SK-N-MC (cell line): Measurements from ENCODE around the gene MMP21.
A peak's percentile ranks its signal among the peaks of the same experiment; 100 is the strongest.

Experiments used
- DNase-seq: peaks from one replicate; pipeline ENCODE4 v3.0.0-alpha.2; 2011; ENCODE audit warnings: low read depth, low spot score
- H3K27ac ChIP-seq: fragments of 200-600 bp; sonication (generic); 2 replicates; pipeline ENCODE4 v1.5.1; 2016; ENCODE audit warnings: mixed run types
- H3K36me3 ChIP-seq: fragments of 200-600 bp; sonication (generic); 2 replicates; pipeline ENCODE4 v1.6.1; 2017; ENCODE audit warnings: antibody characterized with exemption, low read length, mixed read lengths; ENCODE audit not compliant: insufficient read depth
- H3K4me3 ChIP-seq: fragments of 200-600 bp; sonication (generic); 2 replicates; pipeline ENCODE4 v1.5.1; 2016
- H3K9ac ChIP-seq: fragments of 200-600 bp; sonication (generic); 2 replicates; pipeline ENCODE4 v1.8.0; 2017; ENCODE audit warnings: mixed run types, mixed read lengths; ENCODE audit not compliant: insufficient read length
- H3K9me3 ChIP-seq: fragments of 200-600 bp; sonication (generic); 2 replicates; pipeline ENCODE4 v1.6.1; 2017; ENCODE audit warnings: low read depth, mild to moderate bottlenecking, antibody characterized with exemption, low read length, moderate library complexity, mixed read lengths
- EZH2 ChIP-seq: fragments of 200-600 bp; sonication (generic); IDR thresholded peaks from one replicate; pipeline ENCODE4 v1.6.1; 2017; ENCODE audit warnings: antibody characterized with exemption
- FOXP2 ChIP-seq: optimal IDR thresholded peaks from 2 replicates; pipeline ENCODE3; 2011; ENCODE audit warnings: mild to moderate bottlenecking, moderate library complexity; ENCODE audit not compliant: insufficient read depth; ENCODE audit errors: extremely low read length, control extremely low read depth
- POLR2AphosphoS5 ChIP-seq: IDR thresholded peaks from 2 replicates; pipeline ENCODE4 v1.6.1; 2012; ENCODE audit warnings: mild to moderate bottlenecking, low read depth, low read length, borderline replicate concordance

MMP21 gene, protein sequence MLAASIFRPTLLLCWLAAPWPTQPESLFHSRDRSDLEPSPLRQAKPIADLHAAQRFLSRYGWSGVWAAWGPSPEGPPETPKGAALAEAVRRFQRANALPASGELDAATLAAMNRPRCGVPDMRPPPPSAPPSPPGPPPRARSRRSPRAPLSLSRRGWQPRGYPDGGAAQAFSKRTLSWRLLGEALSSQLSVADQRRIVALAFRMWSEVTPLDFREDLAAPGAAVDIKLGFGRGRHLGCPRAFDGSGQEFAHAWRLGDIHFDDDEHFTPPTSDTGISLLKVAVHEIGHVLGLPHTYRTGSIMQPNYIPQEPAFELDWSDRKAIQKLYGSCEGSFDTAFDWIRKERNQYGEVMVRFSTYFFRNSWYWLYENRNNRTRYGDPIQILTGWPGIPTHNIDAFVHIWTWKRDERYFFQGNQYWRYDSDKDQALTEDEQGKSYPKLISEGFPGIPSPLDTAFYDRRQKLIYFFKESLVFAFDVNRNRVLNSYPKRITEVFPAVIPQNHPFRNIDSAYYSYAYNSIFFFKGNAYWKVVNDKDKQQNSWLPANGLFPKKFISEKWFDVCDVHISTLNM

GRCh38 chr10:125775491-125776106 is at the start of gene MMP21:
Gene MMP21 (minus strand): TSS chr10:125775821. CDS start chr10:125775821, 0 bp downstream.
- no peak for TF ChIP-seq EZH2
- TF ChIP-seq FOXP2: no peak
- no peak for TF ChIP-seq POLR2AphosphoS5
- DNase-seq: no peak
- Histone ChIP-seq H3K9me3 (no peaks in the 10 kb centered on the region), H3K36me3 (no peaks in the 10 kb centered on the region), H3K9ac (no peak within 1 kb of the TSS), H3K27ac (no peak within 1 kb of the TSS), H3K4me3 (no peak within 1 kb of the TSS)

DNA sequence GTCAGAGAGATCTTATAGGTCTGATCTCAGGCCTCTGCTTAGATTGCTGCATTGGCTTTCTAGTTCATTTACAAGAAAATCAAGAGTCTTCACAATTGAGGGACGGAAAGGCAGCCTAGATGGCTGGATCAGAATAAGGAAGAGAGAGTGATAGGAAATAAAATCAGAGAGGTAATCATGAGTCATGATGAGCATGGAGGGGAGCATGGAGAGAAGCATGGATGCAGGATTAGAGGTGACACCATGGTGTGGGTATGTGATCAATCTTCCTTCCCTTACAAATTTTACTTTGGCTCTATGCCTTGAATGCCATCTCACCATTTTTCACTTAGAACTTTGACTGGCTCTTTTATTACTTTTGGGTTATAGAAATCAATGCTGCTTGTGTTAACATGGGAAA is 49.1 kb upstream of the MMP21 start:
- H3K27ac ChIP-seq: no peak overlapping the region
- peaks cover 38% of the 10 kb centered on the region for H3K36me3 ChIP-seq

DNA sequence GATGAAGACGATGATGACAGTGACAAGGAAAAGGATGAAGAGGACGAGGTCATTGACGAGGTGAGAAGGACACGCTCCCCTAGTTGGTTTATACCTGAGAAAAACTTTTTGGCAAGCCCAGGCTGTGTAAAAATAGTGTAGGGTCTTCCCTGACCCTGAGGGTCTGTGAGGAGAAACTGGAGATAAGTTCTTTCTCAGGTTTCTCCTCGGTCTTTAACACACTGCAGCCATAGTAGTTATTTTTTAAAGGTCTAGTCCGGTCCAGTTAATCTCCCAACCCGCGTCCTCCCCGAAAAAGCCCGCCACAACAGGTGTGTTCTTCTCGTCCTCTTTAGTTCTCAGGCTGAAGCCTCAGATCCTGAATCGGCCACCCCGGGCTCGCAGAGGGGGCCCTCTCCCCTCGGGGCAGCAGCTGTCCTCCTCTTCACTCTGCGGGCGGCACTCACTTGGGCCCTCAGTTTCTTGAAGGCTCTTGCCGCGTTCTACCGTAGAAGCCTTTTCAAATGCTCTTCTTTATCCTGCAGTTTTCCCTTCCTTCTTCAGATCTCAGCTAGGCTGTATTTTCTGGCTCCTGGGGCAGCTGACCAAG is 48.1 kb upstream of the MMP21 start:
- no peak for DNase-seq
- no peak for TF ChIP-seq FOXP2
- H3K27ac ChIP-seq: no peak overlapping the region
- H3K4me3 ChIP-seq: peak overlapping the region; percentile 89
- H3K9ac ChIP-seq: peak overlapping the region; percentile 91
- H3K36me3 ChIP-seq: peaks cover 29% of the 10 kb centered on the region
- H3K9me3 ChIP-seq: no peaks in the 10 kb centered on the region

More for the DNA sequence above, 49.1 kb upstream of the MMP21 start:
- H3K9me3 ChIP-seq: no peaks in the 10 kb centered on the region
- TF ChIP-seq FOXP2 (no peak), EZH2 (no peak), POLR2AphosphoS5 (no peak)
- H3K4me3 ChIP-seq: peak overlapping the region; percentile 89
- DNase-seq: no peak
- peak overlapping the region; percentile 91 for H3K9ac ChIP-seq

GRCh38 chr10:125822878-125823662 is 47.4 kb upstream of the MMP21 start, which contains the start of the genes BCCIP and UROS:
Gene BCCIP (plus strand): TSS chr10:125823546. CDS start chr10:125823558, 12 bp downstream.
Gene UROS (minus strand): TSS chr10:125823258. CDS start chr10:125816499, 6,759 bp downstream.
- no peak for TF ChIP-seq FOXP2
- peak; percentile 80; the same call in 1 of the 2 replicates for TF ChIP-seq POLR2AphosphoS5
- peak within 1 kb of the TSS; percentile 89 for H3K4me3 ChIP-seq
- no peaks in the 10 kb centered on the region for H3K9me3 ChIP-seq
- DNase-seq: peak; percentile 50
- peaks cover 22% of the 10 kb centered on the region for H3K36me3 ChIP-seq
- H3K9ac ChIP-seq: peak within 1 kb of the TSS; percentile 91
- peak within 1 kb of the TSS; percentile 89 for H3K27ac ChIP-seq

DNA sequence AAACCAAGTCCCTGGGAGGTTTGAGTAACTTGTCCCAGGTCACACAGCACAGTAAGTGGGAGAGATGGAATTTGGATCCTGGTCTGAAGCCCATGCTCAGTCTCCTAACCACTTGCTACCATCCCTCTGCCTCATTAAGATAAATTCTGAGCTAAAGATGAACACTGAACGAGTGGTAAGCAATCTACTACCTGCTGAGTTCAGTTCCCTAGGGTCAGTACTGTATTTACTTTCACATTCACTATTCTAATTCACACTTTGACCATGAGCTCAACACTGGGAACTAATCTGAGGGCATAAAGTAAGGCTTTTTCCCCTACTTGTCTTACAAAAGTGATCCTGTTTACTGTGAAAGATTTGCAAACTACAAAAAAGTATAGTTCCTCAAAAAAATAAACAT is 45.1 kb upstream of the MMP21 start:
- H3K27ac ChIP-seq: no peak overlapping the region
- no peaks in the 10 kb centered on the region for H3K9me3 ChIP-seq
- H3K4me3 ChIP-seq: no peak overlapping the region
- H3K36me3 ChIP-seq: peaks cover 4% of the 10 kb centered on the region; the same call in 1 of the 2 replicates
- TF ChIP-seq EZH2: no peak
- TF ChIP-seq FOXP2: no peak
- TF ChIP-seq POLR2AphosphoS5: no peak
- H3K9ac ChIP-seq: no peak overlapping the region
- no peak for DNase-seq

DNA sequence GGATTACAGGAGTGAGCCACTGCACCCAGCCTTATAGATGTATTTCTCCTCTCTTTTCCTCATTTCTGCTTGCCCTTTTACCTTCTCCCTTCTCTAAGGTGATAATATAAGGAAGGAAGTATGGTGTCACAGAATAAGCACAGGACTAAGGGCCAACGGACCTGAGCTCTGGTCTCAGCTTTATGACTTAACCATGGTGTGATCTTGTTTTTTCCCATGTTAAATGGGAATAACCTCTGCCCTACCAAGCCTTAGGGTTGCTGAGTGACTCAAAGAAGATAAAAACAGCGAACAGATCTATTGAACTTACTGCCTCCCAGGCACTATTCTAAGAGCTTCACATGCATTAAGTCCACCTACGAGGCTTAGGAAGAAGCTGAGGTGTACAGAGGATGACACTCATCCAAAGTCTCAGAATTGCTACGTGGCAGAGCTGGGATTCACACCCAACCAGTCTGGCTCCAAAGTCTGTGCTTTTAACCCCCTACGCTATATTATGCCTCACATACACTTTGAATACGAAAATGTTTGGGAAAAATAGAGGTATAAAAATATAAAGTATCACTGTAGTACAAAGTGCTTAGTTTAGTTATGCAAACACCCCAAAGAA is 41.8 kb upstream of the MMP21 start:
- TF ChIP-seq POLR2AphosphoS5 (no peak), FOXP2 (no peak), EZH2 (no peak)
- no peaks in the 10 kb centered on the region for H3K36me3 ChIP-seq
- H3K4me3 ChIP-seq: no peak overlapping the region
- DNase-seq: no peak
- H3K27ac ChIP-seq: no peak overlapping the region
- no peak overlapping the region for H3K9ac ChIP-seq
- no peaks in the 10 kb centered on the region for H3K9me3 ChIP-seq

- H3K36me3 ChIP-seq: no peaks in the 10 kb centered on the region
- H3K4me3 ChIP-seq: no peak overlapping the region
- H3K9ac ChIP-seq: no peak overlapping the region
- no peak for DNase-seq
- TF ChIP-seq FOXP2 (no peak), EZH2 (no peak), POLR2AphosphoS5 (no peak)
- H3K27ac ChIP-seq: no peak overlapping the region
- no peaks in the 10 kb centered on the region for H3K9me3 ChIP-seq
These were observed 40.9 kb upstream of the MMP21 start for GRCh38 chr10:125816548-125816947.

GRCh38 chr10:125815764-125816163 is 40.1 kb upstream of the MMP21 start:
- H3K9me3 ChIP-seq: no peaks in the 10 kb centered on the region
- no peak overlapping the region for H3K4me3 ChIP-seq
- TF ChIP-seq FOXP2 (no peak), EZH2 (no peak), POLR2AphosphoS5 (no peak)
- no peak overlapping the region for H3K27ac ChIP-seq
- H3K36me3 ChIP-seq: no peaks in the 10 kb centered on the region
- no peak for DNase-seq
- no peak overlapping the region for H3K9ac ChIP-seq
